Endodermal cell (in vitro differentiated cells): ENCODE results near the gene SLC25A48. TPM values are rescaled to one million over a fixed set of nuclear protein-coding genes. Genes with fewer than 3 reads are reported as not detected.

Source experiments
- DNase-seq: peaks from one replicate; pipeline ENCODE4 v3.0.0-alpha.2; 2017
- H3K27ac ChIP-seq: 2 replicates; pipeline ENCODE4 v1.5.1; 2013; ENCODE audit warnings: mild to moderate bottlenecking, low read depth, low read length, moderate library complexity
- H3K27me3 ChIP-seq: 2 replicates; pipeline ENCODE4 v1.6.1; 2013; ENCODE audit warnings: mild to moderate bottlenecking, low read length, moderate library complexity; ENCODE audit not compliant: insufficient read depth, control insufficient read depth, poor library complexity, severe bottlenecking
- H3K36me3 ChIP-seq: 2 replicates; pipeline ENCODE4 v1.7.0; 2013; ENCODE audit warnings: mild to moderate bottlenecking, low read length, moderate library complexity; ENCODE audit not compliant: control insufficient read depth, insufficient read depth
- H3K4me1 ChIP-seq: one replicate; pipeline ENCODE4 v1.7.0; 2013; ENCODE audit warnings: low read length; ENCODE audit not compliant: control insufficient read depth, insufficient read depth
- H3K4me3 ChIP-seq: 2 replicates; pipeline ENCODE4 v1.5.1; 2013; ENCODE audit warnings: mild to moderate bottlenecking, low read length, moderate library complexity
- H3K9ac ChIP-seq: 2 replicates; pipeline ENCODE4 v1.6.1; 2013; ENCODE audit warnings: mild to moderate bottlenecking, low read length, moderate library complexity; ENCODE audit not compliant: poor library complexity, severe bottlenecking; ENCODE audit errors: extremely low read depth
- H3K9me3 ChIP-seq: 2 replicates; pipeline ENCODE4 v1.6.1; 2013; ENCODE audit warnings: mild to moderate bottlenecking, low read length, moderate library complexity; ENCODE audit not compliant: control insufficient read depth
- H3K27ac Mint-ChIP-seq: 2 replicates; pipeline ENCODE4 v1.8.0; 2020; ENCODE audit warnings: mixed read lengths
- H3K27me3 Mint-ChIP-seq: 2 replicates; pipeline ENCODE4 v1.8.0; 2021; ENCODE audit warnings: mild to moderate bottlenecking, mixed read lengths; ENCODE audit not compliant: insufficient read depth
- H3K36me3 Mint-ChIP-seq: 2 replicates; pipeline ENCODE4 v1.8.0; 2020; ENCODE audit warnings: low read depth, mixed read lengths
- H3K4me1 Mint-ChIP-seq: 2 replicates; pipeline ENCODE4 v1.8.0; 2020; ENCODE audit warnings: mixed read lengths
- H3K4me3 Mint-ChIP-seq: 2 replicates; pipeline ENCODE4 v1.8.0; 2020; ENCODE audit warnings: mild to moderate bottlenecking, moderate library complexity, mixed read lengths
- H3K9me3 Mint-ChIP-seq: 2 replicates; pipeline ENCODE4 v1.8.0; 2020; ENCODE audit warnings: mild to moderate bottlenecking, mixed read lengths
- WGBS, 2 experiments: methylation state at CpG; one replicate each; pipeline versions ENCODE4 v1.1.5 to v1.1.7; 2013; ENCODE audit warnings: missing lambda C conversion rate in 2 of 2, mixed read lengths in 1 of 2; ENCODE audit not compliant: insufficient coverage in 1 of 2, insufficient read length in 1 of 2; 5-methylcytosine and 5-hydroxymethylcytosine counted together
- total RNA-seq, 2 donors: library from RNA; stranded (reverse); fragmentation: NEBNext Ultra II Directional in 1 of 2; extraction: Animal tissue kit (Norgen Biotek cat#: 25700) in 1 of 2; gene quantifications; 2 replicates in 1 of 2; 3 replicates in 1 of 2; pipeline ENCODE4 v1.2.1, GENCODE V29; 2021
- TF ChIP-seq, protein P1 (sequence below): fragments of 200-600 bp; sonication (generic); conservative IDR thresholded peaks from 2 replicates; pipeline ENCODE4 v1.5.0; 2021; ENCODE audit warnings: antibody characterized with exemption, mild to moderate bottlenecking

SLC25A48 gene
- total RNA-seq, 2 donors from 2014 or later, result 2.5 to 5.9 TPM

DNA sequence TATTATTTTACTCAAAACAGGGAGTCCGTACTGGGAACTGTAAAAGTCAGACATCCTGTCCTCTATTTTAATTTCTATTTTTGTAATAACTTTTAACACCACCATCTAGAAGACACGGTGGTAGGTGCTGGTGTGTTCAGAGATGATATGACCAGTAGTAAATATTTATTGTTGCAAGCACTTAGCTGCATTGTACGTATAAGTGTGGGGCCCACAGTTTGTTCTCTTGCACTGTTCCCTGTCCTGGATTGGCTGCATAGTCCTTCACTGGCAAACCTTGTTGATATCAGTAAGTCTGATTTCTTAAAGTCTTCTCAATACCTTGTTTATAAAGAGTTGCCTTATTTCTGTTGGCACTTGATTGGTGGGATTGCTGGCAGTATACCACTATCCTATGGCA is 85.7 kb downstream of the SLC25A48 start:
- H3K4me1 Mint-ChIP-seq, result no peaks in the 10 kb centered on the region
- no peak overlapping the region for H3K27ac Mint-ChIP-seq
- Histone ChIP-seq H3K27ac (no peak overlapping the region), H3K4me3 (no peak overlapping the region), H3K27me3 (peaks cover 87% of the 10 kb centered on the region), H3K9me3 (no peaks in the 10 kb centered on the region), H3K9ac (no peak overlapping the region), H3K36me3 (no peaks in the 10 kb centered on the region), H3K4me1 (no peaks in the 10 kb centered on the region)
- no peaks in the 10 kb centered on the region for H3K36me3 Mint-ChIP-seq
- TF ChIP-seq, protein P1, sequence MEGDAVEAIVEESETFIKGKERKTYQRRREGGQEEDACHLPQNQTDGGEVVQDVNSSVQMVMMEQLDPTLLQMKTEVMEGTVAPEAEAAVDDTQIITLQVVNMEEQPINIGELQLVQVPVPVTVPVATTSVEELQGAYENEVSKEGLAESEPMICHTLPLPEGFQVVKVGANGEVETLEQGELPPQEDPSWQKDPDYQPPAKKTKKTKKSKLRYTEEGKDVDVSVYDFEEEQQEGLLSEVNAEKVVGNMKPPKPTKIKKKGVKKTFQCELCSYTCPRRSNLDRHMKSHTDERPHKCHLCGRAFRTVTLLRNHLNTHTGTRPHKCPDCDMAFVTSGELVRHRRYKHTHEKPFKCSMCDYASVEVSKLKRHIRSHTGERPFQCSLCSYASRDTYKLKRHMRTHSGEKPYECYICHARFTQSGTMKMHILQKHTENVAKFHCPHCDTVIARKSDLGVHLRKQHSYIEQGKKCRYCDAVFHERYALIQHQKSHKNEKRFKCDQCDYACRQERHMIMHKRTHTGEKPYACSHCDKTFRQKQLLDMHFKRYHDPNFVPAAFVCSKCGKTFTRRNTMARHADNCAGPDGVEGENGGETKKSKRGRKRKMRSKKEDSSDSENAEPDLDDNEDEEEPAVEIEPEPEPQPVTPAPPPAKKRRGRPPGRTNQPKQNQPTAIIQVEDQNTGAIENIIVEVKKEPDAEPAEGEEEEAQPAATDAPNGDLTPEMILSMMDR, result no peak
- H3K9me3 Mint-ChIP-seq, result no peaks in the 10 kb centered on the region
- H3K4me3 Mint-ChIP-seq, result no peak overlapping the region
- H3K27me3 Mint-ChIP-seq, result peaks cover 55% of the 10 kb centered on the region
- DNase-seq, result no peak
- 83 to 100% methylated on average over 2 to 3 of the region's 3 CpGs for WGBS, 2 experiments

DNA sequence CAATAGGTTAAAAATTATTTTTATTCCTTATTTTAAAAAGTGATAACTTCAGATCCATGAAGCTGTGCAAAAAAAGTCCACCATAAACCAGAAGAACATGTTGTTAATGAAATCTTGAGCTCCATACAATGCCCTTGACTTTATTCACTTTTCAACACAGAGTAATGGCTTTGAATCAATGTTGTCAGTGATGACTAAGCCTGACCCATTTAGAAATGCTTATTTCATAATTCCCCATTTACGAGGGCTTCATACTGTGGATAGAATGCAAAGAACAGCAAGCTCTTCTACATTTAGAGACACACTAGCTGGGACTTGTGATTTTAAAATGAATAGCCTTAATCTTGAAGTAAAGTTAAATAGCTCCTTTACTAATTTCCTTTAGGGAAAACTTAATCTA is 86.9 kb downstream of the SLC25A48 start:
- Mint-ChIP-seq H3K4me3 (no peak overlapping the region), H3K4me1 (no peaks in the 10 kb centered on the region), H3K27ac (no peak overlapping the region), H3K9me3 (no peaks in the 10 kb centered on the region), H3K27me3 (peaks cover 56% of the 10 kb centered on the region), H3K36me3 (no peaks in the 10 kb centered on the region)
- TF ChIP-seq, protein P1, result no peak
- Histone ChIP-seq H3K27ac (no peak overlapping the region), H3K4me3 (no peak overlapping the region), H3K4me1 (no peaks in the 10 kb centered on the region), H3K9ac (no peak overlapping the region), H3K27me3 (peaks cover 87% of the 10 kb centered on the region), H3K36me3 (no peaks in the 10 kb centered on the region), H3K9me3 (no peaks in the 10 kb centered on the region)
- 78% methylated on average over 1 of the region's 1 CpG; no CpG with 5 or more reads in 1 of the 2 experiments for WGBS, 2 experiments
- DNase-seq, result no peak

DNA sequence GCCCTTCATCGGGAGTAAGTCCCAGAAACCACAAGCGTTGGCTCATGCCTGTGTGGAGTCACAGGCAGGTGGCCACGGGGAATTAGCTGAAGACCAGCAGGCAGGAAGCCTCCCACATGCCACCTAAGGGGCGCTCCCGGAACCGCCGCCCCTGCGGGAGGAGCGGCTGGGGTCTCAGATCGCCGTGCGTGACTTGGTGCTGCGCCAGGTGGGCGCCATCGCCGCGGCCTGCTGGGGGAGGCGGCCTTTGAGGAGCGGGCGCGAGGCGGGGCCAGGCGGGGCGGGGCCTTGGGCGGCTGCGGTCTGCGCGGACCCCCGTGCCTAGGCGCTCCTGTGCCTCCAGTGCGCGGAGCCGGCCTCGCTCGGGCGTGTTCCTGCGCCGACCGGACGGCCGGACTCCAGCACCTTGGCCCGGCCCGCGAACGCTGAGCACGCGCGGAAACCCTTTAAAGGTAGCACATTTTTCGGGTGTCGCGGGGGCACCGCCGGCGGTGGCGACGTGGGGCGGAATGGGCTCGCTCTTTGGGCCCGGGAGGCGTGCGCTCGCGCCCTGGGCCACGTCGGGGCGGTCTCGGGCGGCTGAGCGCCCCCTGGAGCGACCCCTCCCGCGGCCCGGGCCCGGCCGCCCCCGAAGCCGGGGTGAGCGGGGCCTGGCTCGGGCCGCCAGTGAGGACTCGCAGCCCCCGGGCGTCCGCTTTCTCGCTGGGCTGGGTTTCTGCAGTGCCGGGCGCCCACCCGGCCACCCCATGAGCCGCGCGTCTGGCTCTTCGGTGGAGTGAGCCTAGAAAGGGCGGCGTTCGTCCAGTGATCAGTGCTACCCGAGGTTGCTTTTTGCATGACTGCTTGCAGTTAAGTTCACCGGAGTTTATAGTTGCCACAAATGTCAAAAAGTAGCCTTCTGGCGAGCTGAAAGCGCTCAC is 95.8 kb downstream of the SLC25A48 start:
- H3K27me3 Mint-ChIP-seq, result peaks cover 77% of the 10 kb centered on the region
- WGBS, 2 experiments, result 2 to 3% methylated on average over 17 to 99 of the region's 99 CpGs

More for the DNA sequence above, 95.8 kb downstream of the SLC25A48 start:
- TF ChIP-seq, protein P1, result peak; percentile 61
- Histone ChIP-seq H3K4me3 (peak overlapping the region; percentile 71), H3K9me3 (no peaks in the 10 kb centered on the region), H3K4me1 (no peaks in the 10 kb centered on the region), H3K36me3 (no peaks in the 10 kb centered on the region), H3K27me3 (peaks cover 82% of the 10 kb centered on the region), H3K9ac (no peak overlapping the region), H3K27ac (no peak overlapping the region)
- peak overlapping the region; percentile 61 for H3K4me3 Mint-ChIP-seq
- no peak overlapping the region for H3K27ac Mint-ChIP-seq
- peak; percentile 89 for DNase-seq
- H3K4me1 Mint-ChIP-seq, result no peaks in the 10 kb centered on the region
- H3K9me3 Mint-ChIP-seq, result no peaks in the 10 kb centered on the region
- H3K36me3 Mint-ChIP-seq, result no peaks in the 10 kb centered on the region
